Neuron (in vitro differentiated cells): ENCODE data around the gene B3GALT6.
"Not testable (repeated sequence)": the region's sequence is repeated elsewhere in the genome, so short reads cannot be mapped to it uniquely, and the experiment has no call there.

ENCODE experiments used
- H2AFZ ChIP-seq: one replicate; pipeline ENCODE4 v1.6.1; 2013; ENCODE audit warnings: low read depth, mild to moderate bottlenecking, inconsistent platforms, low read length, moderate library complexity
- H3K27me3 ChIP-seq: one replicate; pipeline ENCODE4 v1.6.1; 2013; ENCODE audit warnings: low read length; ENCODE audit not compliant: insufficient read depth
- H3K36me3 ChIP-seq: one replicate; pipeline ENCODE4 v1.6.1; 2013; ENCODE audit warnings: low read length; ENCODE audit not compliant: insufficient read depth
- H3K4me1 ChIP-seq: one replicate; pipeline ENCODE4 v1.6.1; 2013; ENCODE audit warnings: low read length; ENCODE audit not compliant: insufficient read depth
- H3K4me3 ChIP-seq: 2 replicates; pipeline ENCODE4 v1.5.1; 2013; ENCODE audit warnings: mild to moderate bottlenecking, low read length, moderate library complexity
- H3K9me3 ChIP-seq: one replicate; pipeline ENCODE4 v1.6.1; 2013; ENCODE audit warnings: low read length

B3GALT6 gene

GRCh38 chr1:1243266-1243660 is 11.2 kb downstream of the B3GALT6 start:
- H3K9me3 ChIP-seq: no peaks in the 10 kb centered on the region
- H3K36me3 ChIP-seq: no peaks in the 10 kb centered on the region
- no peak overlapping the region for H3K4me3 ChIP-seq
- H3K4me1 ChIP-seq: peaks cover 24% of the 10 kb centered on the region
- peaks cover 14% of the 10 kb centered on the region for H3K27me3 ChIP-seq
- no peak overlapping the region for H2AFZ ChIP-seq

DNA sequence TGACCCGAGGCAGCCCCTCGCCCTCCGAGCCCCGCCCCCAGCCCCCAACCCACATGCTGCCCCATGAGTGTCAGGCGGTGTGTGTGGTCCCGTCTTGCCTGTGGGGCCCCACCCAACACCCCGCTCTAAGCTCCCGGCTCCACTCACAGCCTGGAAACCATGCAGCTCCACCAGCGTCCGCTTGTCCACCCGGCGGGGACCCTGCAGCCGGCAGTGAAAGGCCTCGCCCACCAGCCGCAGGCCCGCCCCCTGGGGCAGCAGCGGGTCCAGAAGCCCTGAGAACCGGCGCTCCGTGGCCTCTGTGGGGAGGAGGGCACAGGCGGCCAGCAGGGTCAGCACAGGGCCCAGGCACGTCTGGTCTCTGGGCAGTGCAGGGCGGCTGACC is 11.8 kb downstream of the B3GALT6 start:
- Histone ChIP-seq H3K4me3 (no peak overlapping the region), H3K9me3 (no peaks in the 10 kb centered on the region), H3K4me1 (peaks cover 21% of the 10 kb centered on the region), H3K27me3 (peaks cover 14% of the 10 kb centered on the region), H2AFZ (no peak overlapping the region), H3K36me3 (no peaks in the 10 kb centered on the region)

DNA sequence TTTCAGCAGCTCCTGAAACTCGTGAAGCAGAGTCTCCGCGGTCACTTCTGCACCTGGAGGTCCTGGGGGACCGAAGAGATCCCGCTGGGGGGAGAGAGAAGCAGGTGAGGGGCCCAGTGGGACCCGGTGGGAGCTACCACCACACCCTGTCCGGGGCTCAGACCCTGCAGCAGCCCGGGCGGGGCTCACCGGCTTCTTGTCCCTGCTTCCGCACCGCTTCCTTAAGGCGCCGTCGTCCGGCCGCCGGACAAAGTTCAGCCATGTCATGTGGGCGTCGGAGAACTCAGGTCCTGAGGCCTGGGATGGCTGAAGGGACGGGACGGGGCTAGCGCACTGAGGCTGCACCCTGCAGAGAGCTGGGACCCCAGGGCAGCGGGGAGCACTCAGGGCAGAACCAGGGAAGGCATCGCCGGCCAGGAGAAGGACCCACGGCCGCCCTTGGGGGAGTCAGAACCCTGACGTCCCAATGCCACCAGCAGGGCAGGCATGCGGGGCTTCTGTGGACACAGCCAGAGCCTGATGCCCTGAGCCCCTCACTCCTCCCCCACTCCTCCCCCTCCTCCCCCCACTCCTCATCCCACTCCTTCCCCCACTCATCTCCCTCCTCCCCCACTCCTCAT is 12.3 kb downstream of the B3GALT6 start:
- Histone ChIP-seq H3K36me3 (no peaks in the 10 kb centered on the region), H2AFZ (no peak overlapping the region), H3K9me3 (no peaks in the 10 kb centered on the region), H3K4me1 (peaks cover 16% of the 10 kb centered on the region), H3K27me3 (peaks cover 14% of the 10 kb centered on the region), H3K4me3 (no peak overlapping the region)

GRCh38 chr1:1245178-1245816 is 13.3 kb downstream of the B3GALT6 start:
- H3K4me3 ChIP-seq: no peak overlapping the region
- no peaks in the 10 kb centered on the region for H3K9me3 ChIP-seq
- H3K27me3 ChIP-seq: peaks cover 14% of the 10 kb centered on the region
- no peak overlapping the region for H2AFZ ChIP-seq
- peaks cover 7% of the 10 kb centered on the region for H3K4me1 ChIP-seq
- H3K36me3 ChIP-seq: no peaks in the 10 kb centered on the region

- H3K4me1 ChIP-seq: peaks cover 4% of the 10 kb centered on the region
- no peaks in the 10 kb centered on the region for H3K9me3 ChIP-seq
- no peak overlapping the region for H2AFZ ChIP-seq
- no peak overlapping the region for H3K4me3 ChIP-seq
- peaks cover 14% of the 10 kb centered on the region for H3K27me3 ChIP-seq
- H3K36me3 ChIP-seq: no peaks in the 10 kb centered on the region
Measured at GRCh38 chr1:1245817-1246576, 14.0 kb downstream of the B3GALT6 start.

DNA sequence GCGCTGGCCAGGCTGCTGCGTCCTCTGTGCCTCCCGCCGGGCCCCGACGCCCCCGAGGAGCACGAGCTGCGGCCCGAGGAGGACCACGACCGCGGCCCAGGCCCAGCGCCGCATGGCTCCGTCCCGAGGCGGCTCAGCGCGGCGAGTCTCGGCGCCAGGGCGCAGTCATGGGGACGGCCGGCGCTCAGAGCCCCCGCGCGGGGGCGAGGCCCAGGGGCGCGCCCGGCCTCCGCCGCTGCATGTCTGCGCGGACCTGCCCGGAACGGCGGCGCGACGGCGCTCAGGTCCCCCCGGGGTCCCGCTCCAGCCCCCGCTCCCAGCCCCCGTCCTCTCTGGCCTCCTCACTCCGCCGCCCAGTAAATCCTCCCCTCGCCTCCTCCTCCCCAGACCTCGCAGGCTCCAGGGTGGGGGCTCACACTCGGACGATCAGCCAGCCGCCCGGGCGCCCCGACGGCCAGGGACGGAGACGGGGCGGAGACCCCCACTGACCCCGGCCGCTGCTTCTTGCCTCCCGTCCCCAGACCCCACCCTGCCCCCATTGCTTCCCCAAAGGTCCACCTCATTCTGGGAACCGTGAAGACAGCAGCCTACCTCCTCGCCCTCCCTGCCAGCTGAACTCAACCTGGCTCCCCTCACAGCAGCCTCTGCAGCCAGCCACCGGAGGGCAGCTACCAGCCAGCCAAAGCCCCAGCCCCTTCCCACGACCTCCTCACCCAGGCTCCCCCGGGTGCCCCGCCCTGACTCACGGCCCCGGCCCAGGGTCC is 14.7 kb downstream of the B3GALT6 start, which contains the start of gene C1QTNF12:
TSS of gene C1QTNF12 (minus strand) at position 146 of the 764 bp plus-strand sequence. CDS start at position 114, 32 bp downstream.
- Histone ChIP-seq H3K4me1 (peaks cover 4% of the 10 kb centered on the region), H3K9me3 (no peaks in the 10 kb centered on the region), H2AFZ (no peak within 1 kb of the TSS), H3K4me3 (no peak within 1 kb of the TSS), H3K36me3 (no peaks in the 10 kb centered on the region), H3K27me3 (peaks cover 14% of the 10 kb centered on the region)

DNA sequence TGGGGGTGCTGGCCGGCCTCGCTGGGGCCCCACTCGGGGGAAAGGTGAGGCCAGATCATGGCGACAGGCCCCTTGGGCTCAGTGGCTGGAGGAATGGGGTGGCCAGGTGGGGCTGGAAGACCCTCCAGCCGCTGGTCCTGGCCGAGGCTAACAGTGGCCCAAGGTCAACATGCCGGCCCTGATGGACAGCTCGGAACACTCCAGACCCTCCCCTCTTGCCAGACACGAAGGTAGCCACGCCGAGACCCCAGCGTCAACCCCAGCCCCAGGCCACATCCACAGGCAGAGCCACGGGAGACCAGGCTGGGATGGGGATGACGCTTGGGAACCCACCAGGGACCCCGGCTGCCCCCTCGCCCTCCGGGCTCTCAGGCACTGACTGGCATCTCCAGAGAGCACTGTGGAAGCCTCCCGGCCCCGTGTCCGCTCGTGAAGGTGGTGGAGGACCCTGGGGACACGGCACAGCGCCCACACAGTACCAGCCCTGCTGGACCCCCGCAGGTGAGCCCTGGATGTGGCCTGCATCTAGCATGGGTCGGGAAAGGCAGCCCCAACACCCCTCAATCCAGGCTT is 15.4 kb downstream of the B3GALT6 start:
- H3K9me3 ChIP-seq: no peaks in the 10 kb centered on the region
- peaks cover 14% of the 10 kb centered on the region for H3K27me3 ChIP-seq
- H3K4me1 ChIP-seq: peaks cover 4% of the 10 kb centered on the region
- H3K4me3 ChIP-seq: no peak overlapping the region
- H3K36me3 ChIP-seq: no peaks in the 10 kb centered on the region
- H2AFZ ChIP-seq: no peak overlapping the region

GRCh38 chr1:1248009-1248913 is 16.2 kb downstream of the B3GALT6 start:
- not testable (repeated sequence) for H3K9me3 ChIP-seq, H3K4me3 ChIP-seq, H3K36me3 ChIP-seq, H2AFZ ChIP-seq, H3K4me1 ChIP-seq
- H3K27me3 ChIP-seq: peaks cover 14% of the 10 kb centered on the region

- Histone ChIP-seq H3K36me3 (peaks cover 21% of the 10 kb centered on the region), H3K4me3 (no peak overlapping the region), H2AFZ (no peak overlapping the region), H3K4me1 (no peaks in the 10 kb centered on the region), H3K9me3 (no peaks in the 10 kb centered on the region), H3K27me3 (peaks cover 12% of the 10 kb centered on the region)
Measured at GRCh38 chr1:1250786-1251284, 18.8 kb downstream of the B3GALT6 start.

DNA sequence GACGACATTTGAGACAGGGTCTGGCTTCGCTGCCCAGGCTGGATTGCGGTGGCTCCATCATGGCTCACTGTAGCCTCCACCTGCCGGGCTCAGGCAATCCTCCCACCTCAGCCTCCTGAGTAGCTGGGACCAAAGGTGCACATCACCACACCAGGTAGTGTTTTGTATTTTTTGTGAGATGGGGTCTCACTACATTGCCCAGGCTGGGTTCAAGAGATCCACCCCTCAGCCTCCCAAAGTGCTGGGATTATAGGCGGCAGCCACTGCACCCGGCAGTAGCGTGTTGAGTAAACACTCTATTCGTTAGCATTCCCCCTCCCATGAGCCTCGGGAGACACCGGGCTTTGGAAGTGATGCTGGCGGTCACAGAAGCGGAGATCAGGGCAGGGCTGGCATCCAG is 21.3 kb downstream of the B3GALT6 start:
- Histone ChIP-seq H3K27me3 (no peaks in the 10 kb centered on the region), H2AFZ (no peak overlapping the region), H3K4me1 (no peaks in the 10 kb centered on the region), H3K9me3 (no peaks in the 10 kb centered on the region), H3K36me3 (peaks cover 30% of the 10 kb centered on the region), H3K4me3 (no peak overlapping the region)

DNA sequence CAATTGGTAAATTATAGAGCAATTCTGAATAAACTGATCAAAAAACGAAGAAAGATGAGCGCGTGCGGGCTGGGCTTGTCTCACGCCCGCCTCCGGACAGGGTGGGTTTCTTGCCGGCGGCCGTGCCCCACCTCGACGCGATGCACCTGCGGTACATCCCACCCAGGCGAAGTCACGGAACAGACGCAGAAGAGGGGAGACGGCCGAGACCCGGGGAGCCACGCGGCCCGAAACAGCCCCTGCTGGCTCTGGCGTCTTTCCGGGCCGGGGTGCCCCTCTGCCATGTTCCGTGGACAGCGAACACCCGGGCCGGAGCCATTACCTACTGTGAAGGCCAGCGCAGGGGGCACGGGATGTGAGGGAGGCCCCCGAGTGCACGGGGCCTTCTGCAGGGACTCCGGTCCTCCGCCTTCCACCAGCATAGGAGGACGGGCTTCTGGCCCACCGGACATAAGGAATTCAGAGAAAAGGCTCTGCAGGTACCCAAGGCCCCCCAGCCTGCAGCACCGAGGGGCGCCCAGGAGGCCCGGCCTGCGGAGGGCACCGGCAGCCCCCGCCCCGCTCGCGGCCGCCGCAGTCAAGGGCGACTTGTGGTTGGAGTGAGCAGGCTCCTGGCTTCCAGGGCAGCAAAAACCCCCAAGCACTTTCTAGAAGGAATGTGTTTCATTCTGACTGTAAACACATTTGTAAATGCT is 22.1 kb downstream of the B3GALT6 start:
- H3K4me3 ChIP-seq: no peak overlapping the region
- no peaks in the 10 kb centered on the region for H3K9me3 ChIP-seq
- no peak overlapping the region for H2AFZ ChIP-seq
- peaks cover 34% of the 10 kb centered on the region for H3K36me3 ChIP-seq
- no peaks in the 10 kb centered on the region for H3K4me1 ChIP-seq
- no peaks in the 10 kb centered on the region for H3K27me3 ChIP-seq
